Ramos (cell line): Measurements from ENCODE around the gene PSMD13.
"Not testable (repeated sequence)": the region's sequence is repeated elsewhere in the genome, so short reads cannot be mapped to it uniquely, and the experiment has no call there.

Experiments
- in situ Hi-C: fragments of 300-500 bp; cut with MboI; formaldehyde crosslinking; loops from one replicate; pipeline ENCODE4 v1.14.3; 2022; ENCODE audit warnings: low sequenced_read_pairs; ENCODE audit not compliant: unreplicated experiment

PSMD13 gene

DNA sequence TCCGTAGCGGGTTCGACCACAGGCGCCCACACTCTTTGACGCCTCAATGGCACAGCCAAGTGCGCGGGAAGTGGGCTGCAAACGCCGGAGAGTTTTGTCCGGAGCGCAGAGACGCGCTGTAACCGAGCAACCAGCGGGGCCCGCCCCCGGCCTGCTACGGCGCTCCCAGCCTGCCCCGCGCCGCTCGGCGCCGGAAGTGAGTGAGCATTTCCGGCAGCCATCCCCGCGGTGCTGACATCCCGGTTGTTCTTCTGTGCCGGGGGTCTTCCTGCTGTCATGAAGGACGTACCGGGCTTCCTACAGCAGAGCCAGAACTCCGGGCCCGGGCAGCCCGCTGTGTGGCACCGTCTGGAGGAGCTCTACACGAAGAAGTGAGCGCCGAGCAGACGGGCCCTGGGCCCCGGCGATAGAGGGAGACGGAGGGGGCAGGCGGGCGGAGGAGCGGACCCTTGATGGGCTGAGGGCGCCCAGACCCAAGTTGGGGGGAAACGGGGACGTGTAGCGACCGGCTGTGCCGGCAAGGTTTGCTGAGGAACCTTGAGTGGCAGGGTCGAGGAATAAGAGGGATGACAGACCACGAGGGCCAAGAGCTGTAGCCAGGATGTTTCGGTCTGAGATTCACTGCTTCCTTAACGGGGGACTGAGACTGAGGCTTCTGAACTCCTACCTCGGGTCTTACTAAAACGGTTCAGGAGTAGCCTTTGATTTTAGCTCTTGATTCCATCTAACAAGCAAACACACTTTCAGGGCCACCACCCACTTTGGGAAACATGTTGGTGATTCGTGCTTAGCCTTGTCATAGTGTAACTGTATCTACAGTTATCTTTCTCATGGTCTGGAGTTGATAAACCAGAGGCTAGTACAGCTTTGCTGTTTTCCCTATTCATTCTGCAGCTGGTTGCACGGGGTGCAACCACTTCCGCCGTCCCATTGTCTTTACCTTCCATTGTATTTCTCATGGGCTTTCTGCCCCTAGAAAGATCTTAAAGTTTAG, at the start of gene PSMD13:
PSMD13 (plus strand) TSS at position 203 of the 994 bp plus-strand sequence; CDS start at position 277, 74 bp downstream.
- in situ Hi-C loops = no loop called here

DNA sequence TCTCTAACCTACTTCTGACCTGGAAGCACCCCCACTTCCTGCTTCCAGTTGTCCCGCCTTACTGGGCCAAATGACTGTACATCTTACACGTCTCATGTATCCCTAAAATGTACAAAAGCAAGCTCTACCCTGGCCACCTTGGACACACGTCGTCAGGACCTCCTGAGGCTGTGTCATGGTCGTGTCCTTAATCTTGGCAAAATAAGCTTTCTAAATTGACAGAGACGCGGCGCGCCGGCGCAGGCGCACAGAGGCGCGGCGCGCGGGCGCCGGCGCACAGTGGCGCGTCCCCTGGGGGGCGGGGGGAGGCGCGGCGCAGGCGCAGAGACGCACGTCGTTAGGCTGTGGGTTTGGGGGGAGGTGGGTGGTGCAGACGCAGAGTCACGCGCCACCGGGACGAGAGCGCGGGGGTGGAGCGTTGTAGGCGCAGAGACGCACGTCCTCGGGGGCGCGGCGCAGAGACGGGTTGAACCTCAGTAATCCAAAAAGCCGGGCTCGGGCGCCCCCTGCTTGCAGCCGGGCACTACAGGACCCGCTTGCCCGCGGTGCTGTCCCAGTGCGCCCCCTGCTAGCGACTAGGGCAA, 47.5 kb upstream of the PSMD13 start:
- in situ Hi-C loops = not testable (repeated sequence)

DNA sequence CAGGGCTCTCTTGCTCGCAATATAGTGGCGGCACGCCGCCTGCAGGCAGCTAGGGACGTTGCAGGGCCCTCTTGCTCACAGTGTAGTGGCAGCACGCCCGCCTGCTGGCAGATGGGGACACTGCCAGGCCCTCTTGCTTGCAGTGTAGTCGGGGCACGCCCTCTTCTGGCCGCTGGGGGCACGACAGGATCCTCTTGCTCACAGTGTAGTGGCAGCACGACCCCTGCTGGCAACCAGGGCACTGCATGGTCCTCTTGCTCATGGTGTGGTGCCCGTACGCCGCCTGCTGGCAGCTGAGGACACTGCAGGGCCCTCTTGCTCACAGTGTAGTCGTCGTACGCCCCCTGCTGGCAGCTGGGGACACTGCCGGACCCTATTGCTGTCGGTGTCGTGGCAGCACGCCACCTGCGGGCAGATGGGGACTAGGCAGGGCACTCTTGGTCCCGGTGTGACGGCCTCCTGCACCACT, 46.9 kb upstream of the PSMD13 start:
- in situ Hi-C loops = not testable (repeated sequence)

DNA sequence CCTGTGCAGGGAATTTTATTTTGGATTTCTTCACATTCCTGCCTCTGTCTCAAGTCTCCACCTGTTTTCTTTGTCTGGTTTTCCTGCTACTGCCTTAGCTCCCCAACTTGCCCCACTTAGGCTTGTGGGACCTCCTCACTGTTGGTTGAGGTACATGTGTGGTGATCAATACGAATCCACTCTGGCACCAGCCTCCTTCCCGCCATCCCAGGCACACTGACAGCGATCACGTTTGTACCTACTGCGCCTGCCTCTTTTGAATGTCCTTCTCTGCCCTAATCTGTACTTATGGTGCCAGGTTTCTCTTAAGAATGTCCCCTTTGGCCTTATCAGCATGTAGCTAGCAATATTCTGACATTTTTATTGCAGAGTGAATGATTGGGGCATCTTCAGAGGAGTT, 46.2 kb upstream of the PSMD13 start:
- in situ Hi-C loops = not testable (repeated sequence)

DNA sequence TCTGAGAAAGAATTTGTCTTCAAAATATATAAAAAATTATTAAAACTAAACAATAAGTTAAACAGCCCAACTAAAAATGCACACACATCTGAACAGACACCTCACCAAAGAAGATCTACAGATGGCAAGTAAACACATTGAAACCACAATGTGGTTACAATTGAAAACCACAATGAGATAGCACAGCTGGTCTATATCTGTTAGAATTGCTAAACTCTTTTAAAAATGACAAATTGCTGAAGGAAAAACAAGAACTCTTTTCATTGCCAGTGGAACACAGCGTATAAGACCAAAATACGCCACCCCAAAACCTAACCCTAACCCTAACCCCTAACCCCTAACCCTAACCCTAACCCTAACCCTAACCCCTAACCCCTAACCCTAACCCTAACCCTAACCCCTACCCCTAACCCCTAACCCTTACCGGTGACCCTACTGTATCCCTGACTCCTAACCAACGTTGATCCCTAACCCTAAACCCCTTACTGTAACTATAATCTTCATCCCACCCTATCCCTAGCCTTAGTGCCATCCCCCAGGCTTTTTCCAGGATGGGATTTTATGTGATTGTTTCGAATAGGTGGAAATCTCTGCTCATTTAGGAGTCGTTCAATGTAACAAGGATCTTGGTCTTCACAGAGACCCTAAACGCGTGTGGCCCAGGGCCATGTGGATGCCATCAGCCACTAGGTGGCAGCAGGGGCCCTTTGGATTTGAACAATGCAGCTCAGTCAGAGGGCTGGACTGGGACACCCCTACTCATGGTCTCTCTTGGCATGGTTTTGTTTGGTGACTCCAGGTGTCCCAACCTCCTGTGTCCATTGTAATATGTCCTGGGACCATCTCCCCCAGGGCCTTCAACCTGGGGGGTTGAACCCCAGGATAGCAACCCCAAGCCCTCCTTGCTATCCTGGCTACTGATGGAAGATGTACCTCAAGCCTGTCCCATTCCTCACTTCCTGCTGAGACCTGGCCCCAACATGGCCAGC, 45.0 kb upstream of the PSMD13 start:
- in situ Hi-C loops = not testable (repeated sequence)

DNA sequence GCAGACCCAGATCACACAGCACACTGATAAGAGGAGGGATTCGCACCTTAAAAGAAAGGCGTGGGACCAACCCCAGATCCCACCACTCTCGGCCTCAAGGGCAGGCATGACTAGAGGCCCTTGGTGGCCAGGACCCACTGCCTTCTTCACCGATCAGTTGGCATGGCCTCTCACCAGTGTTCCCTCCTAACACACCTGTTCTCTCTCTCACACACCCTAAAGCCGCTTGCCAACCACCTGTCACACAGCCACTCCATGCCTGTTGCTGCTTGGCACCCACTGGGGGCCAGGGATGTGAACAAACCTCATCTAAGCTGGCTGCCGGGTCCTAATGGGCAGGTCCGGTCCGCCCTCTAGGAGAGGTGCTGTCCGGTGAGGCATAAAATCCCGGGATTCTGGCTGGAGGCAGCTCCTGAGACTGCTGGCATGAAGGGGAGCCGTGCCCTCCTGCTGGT, 44.1 kb upstream of the PSMD13 start, which contains the start of gene SCGB1C1:
SCGB1C1 (plus strand) TSS at position 405 of the 455 bp plus-strand sequence; CDS start at position 427, 22 bp downstream.
- in situ Hi-C loops = not testable (repeated sequence)

DNA sequence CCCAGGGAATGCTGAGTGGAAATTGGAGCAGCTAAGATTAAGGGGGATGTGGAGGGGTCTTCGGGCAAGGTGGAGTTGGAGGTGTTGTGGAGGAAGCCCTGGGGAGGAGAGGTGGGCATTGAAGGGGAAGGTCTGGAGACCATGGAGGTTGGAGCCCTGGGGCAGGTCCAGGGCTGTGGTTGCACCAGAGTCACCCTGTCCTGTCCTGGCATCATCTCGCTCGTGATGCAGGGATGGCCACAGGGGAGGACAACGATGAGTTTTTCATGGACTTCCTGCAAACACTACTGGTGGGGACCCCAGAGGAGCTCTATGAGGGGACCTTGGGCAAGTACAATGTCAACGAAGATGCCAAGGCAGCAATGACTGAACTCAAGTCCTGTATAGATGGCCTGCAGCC, 43.3 kb upstream of the PSMD13 start:
- in situ Hi-C loops = not testable (repeated sequence)

DNA sequence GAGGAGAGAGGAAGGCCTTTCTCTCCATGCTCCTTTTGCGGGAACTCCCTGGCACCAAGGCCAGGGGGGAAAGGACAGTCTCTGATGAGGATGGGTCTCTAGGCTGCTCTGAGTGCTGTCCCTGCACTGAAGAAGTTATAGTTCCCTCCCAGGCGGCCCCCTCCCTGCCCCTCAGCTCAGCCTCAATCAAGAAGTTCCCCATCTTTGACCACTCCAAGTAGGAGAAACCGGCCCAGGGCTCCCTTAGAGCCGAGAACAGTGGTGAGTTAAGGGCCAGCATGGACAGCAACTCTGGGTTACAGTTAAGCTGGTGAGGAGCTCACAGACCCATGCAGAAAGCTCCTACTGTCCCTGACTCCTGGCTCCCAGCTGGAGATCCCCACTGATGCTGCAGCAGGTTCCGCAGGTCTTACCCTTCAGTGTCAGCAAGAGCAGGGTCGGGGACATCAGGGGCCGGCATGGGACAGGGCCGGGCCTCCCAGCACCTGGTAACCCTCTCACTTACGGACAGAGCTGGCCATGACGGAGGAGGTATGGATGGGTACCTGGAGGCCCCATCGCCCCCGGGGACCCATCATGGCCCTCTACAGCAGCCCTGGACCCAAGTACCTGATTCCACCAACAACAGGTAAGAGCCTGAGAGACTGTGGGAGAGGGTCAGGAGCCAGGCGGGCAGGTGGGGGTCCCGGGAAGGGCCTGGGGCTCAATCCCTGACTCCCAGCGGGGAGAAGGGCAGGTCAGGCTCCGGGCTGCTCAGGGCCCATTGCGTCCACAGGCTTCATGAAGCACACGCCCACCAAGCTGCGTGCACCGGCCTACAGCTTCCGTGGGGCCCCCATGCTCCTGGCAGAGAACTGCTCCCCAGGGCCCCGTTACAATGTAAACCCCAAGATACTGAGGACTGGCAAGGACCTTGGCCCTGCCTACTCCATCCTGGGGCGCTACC, 39.7 kb upstream of the PSMD13 start:
- in situ Hi-C loops = no loop called here

DNA sequence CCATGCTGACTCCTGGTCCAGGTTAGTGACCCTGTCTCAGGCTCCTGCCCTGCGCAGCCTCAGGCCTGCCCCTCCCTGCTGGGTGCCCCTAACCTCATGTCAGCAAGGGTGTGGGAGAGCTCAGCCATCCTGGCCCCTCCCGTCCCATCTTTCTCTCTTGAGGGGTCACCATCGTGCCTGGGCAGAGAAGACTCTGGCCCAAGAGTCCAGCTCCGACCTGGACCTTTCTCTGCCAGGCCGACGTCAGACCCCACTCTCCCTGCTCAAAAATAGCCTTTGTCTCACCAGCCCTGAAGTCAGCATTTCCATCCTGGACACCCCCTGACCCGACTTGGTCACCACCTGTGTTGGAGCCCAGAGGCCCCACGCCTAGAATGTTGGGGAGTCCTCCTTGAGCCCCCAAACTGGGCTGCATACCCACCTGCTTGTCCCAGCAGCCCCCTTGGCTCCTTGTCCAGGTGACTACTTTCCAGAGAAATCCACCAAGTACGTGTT, 39.0 kb upstream of the PSMD13 start:
- in situ Hi-C loops = no loop called here

DNA sequence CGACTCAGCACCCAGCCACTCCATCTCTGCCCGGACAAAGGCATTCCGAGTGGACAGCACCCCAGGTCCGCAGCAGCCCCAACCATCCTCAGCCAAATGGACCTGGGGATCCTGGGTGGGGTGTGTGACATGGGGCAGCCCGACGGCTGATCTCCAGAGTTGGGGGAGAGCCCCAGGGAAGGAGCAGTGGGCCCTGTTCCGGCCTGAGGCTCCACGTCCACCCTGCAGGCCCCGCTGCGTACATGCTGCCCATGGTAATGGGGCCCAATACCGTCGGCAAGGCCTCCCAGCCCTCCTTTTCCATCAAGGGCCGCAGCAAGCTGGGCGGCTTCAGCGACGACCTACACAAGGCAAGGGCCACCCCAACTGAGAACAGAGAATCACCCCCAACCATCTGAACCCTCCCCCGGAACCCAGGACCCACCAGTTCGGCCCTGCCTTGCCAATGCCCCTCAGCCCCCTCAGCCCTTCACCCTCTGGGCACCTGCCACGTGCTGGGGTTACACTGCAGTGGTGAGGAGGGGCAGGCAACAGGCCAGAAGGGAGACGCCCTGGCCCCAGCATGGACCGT, 38.5 kb upstream of the PSMD13 start:
- in situ Hi-C loops = no loop called here

DNA sequence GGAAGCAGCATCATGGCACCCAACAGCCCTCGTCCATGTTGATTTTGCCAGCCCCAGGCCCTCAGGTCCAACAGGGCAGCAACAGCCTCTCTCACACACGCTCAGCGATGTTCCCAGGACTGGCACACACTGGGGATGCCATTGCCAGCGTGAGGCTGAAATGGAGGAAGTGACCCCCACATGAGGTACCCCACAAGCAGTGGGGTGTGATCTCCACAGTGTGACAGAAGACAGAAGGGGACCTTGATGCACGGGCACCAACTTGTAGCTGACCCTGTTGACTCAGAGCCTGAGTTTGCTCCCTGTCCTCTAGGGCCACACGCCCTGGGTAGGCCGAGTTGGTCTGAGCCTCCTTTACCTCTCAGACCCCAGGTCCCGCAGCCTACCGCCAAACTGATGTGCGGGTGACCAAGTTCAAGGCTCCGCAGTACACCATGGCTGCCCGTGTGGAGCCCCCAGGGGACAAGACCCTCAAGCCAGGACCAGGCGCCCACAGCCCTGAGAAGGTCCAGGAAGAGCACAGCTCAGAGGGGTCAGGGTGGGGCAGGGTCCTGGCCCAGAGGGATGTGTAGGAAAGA, 37.7 kb upstream of the PSMD13 start:
- in situ Hi-C loops = no loop called here

DNA sequence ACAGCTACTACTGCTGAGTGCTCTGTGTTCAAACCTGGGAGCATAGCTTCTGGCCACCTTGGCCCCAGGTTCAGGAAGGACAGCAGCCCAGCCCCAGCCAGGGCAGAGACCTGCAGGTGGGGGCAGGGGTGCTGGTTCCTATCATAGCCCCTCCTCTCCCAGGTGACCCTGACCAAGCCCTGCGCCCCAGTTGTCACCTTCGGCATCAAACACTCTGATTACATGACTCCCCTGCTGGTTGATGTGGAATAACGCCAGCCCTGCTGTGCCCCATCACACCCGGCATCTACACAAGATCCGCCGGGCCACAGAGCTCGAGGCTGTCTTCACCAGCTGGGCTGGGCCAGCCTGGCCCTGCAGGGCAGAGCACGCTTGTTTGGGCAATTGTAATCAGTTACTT, 37.0 kb upstream of the PSMD13 start:
- in situ Hi-C loops = no loop called here

DNA sequence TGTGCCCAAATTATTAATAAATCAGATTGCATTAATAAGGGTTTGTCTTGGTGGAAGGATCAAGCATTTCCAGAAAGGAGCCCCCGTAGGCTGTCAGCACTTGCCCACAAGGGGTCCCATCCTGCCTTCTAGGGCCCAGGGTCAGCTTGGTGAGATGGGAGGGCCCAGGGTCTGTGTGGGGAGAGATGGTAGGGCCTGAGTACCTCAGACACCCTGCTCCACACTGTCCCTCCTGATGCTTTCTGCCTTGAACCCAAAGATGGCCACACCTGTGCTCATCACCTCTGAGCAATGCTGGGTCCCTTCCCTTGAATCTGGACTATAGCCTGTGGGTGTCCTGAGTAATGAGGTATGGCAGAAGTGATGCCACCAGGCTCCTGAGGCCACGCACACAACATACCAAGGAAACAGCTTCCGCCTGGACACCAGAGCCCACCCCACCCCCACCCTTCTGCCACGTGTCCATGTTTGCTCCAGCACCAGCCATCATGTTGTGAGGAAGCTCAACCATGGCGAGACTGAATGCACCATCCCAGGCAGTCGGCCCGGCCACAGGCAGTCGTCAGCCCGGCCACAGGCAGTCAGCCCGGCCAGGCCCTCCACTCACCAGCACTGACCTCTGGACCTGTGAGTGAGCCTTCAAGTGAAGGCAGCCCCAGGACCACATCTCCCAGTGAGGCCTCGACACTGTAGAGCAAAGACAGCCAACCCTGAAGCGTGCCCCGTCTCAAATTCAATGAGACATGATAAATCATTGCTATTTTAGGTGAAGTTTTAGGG, 36.4 kb upstream of the PSMD13 start:
- in situ Hi-C loops = no loop called here

DNA sequence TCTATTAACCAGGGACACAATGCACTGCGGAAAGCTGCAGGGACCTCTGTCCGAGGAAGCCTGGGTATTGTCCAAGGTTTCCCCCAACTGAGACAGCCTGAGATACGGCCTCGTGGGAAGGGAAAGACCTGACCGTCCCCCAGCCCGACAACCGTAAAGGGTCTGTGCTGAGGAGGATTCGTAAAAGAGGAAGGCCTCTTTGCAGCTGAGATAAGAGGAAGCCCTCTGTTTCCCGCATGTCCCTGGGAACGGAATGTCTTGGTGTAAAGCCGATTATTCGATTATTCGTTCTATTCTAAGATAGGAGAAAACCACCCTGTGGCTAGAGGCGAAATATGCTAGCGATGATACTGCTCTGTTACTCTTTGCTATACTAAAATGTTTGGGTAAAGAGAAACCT, 34.8 kb upstream of the PSMD13 start:
- in situ Hi-C loops = no loop called here

DNA sequence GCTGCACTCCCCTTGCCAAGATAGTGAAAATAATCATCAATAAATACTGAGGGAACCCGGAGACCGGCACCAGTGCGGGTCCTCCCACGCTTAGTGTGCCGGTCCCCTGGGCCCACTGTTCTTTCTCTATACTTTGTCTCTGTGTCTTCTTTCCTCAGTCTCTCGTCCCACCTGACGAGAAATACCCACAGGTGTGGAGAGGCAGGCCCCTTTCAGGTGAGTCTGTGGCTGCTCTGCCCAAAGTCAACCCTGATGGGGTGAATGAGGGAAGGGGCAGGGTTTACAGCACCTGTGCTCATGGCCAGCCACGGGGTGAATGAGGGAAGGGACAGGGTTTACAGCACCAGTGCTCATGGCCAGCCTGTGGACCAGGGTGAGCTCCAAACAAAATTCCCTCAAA, 34.3 kb upstream of the PSMD13 start:
- in situ Hi-C loops = no loop called here

DNA sequence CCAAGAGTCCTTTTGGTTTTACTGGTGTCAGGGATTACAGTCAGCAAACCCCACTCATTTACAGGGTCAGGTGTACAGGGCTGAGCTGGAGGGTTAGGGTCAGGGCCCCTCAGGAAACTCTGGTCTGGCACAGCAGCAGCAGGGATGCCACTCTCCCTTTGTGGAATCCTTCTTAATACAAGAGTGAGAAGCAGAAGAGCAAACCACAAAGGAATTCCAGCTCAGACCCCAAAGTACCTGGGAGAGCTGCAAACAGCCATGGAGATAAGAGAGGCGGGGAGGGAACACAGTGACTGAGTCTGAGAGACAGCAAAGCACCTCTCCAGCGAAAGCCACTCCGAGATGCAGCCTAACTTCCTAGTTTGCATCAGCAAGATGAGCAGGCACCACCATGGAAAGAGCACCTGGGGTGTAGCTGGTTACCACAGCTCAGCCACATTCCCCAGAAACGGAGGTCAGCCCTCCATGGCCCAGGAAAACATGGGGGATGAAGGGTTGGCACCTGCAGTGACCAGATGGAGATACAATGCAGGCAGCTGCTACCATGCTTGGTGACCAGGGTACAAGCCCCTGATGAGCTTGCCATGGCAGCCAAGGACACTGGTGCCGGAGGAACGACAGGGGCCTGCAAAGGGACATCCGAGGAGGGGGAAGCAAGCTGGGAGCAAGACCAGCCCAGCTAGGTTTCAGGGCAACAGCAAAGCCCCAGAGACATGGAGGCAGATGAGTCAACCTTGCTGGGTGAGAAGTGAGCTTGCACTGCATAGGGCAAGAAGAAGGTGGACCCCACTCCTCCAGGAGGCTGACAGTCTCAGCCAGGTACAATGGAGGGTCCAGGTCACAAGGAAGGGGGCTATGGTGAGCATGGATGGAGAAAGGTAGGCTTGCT, 33.5 kb upstream of the PSMD13 start:
- in situ Hi-C loops = no loop called here
